Mammary epithelial cell (primary cell): ENCODE measurements around the gene NOC2L.

Experiments
- EZH2 ChIP-seq: IDR thresholded peaks from 2 replicates; pipeline ENCODE4 v1.6.1; 2012; ENCODE audit warnings: low read length, inconsistent platforms, borderline replicate concordance
- TF ChIP-seq, protein P1 (sequence below), 2 donors: IDR thresholded peaks in 1 of 2; conservative IDR thresholded peaks in 1 of 2; 2 replicates each; pipeline ENCODE4 v1.5.1; 2011 to 2012; ENCODE audit warnings: inconsistent platforms in 2 of 2, low read length in 2 of 2, mild to moderate bottlenecking in 2 of 2, control low read depth in 1 of 2, low read depth in 1 of 2; ENCODE audit not compliant: insufficient read depth in 1 of 2; ENCODE audit errors: extremely low read depth in 1 of 2

DNA sequence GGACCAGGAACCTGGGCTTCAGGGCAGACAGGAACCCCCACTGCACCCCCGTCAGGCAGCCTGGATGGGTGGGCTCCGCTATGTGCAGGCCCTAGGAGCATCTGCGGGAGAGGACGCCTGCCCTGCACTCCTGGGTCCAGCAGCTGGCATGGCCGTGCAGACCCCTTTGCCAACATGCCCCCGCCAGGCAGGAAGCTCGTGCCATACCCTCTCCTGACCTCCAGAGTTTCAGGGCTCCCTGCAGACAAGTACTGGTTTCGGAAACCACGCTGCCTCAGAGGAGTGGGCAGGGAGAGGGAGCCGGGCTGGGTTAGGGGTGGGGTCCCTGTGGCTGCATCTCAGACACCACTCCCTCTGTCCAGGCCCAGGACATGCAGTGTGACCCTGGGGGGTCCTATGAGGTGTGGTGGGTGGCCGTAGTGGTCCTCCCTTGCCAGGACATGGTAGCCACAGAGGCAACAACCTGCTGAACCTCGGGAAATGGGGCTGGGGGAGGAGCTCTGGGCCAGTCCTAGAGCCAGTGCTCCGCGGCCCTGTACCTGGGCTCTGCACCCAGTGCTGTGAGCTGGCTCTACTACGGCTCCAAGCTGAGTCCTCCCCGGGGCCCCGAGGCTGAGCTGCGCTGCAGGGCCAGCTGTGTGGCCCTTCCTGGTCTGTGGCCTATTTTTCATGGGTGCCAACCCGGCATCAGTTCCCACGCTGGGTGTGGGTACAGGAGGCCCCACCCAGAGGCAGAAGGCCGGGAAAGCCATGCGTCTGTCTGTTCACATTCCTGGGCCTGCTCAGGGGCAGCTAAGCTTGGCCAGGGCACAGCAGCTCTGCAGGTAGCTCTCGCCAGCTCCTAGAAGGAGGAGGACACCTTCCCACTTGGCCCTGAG, 8.6 kb upstream of the NOC2L start:
- TF ChIP-seq, protein P1, sequence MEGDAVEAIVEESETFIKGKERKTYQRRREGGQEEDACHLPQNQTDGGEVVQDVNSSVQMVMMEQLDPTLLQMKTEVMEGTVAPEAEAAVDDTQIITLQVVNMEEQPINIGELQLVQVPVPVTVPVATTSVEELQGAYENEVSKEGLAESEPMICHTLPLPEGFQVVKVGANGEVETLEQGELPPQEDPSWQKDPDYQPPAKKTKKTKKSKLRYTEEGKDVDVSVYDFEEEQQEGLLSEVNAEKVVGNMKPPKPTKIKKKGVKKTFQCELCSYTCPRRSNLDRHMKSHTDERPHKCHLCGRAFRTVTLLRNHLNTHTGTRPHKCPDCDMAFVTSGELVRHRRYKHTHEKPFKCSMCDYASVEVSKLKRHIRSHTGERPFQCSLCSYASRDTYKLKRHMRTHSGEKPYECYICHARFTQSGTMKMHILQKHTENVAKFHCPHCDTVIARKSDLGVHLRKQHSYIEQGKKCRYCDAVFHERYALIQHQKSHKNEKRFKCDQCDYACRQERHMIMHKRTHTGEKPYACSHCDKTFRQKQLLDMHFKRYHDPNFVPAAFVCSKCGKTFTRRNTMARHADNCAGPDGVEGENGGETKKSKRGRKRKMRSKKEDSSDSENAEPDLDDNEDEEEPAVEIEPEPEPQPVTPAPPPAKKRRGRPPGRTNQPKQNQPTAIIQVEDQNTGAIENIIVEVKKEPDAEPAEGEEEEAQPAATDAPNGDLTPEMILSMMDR (conservative IDR thresholded peaks at IDR 0.05 in 1 of 2, IDR thresholded peaks at IDR 0.05 in 1 of 2; ENCODE audit: extremely low read depth in 1 of 2, insufficient read depth in 1 of 2, low read depth in 1 of 2, low read length in 2 of 2), result no peak
- TF ChIP-seq EZH2, result no peak
